Measurements from ENCODE around the gene KRTAP5-3.
"Not testable (repeated sequence)": the region's sequence is repeated elsewhere in the genome, so short reads cannot be mapped to it uniquely, and the experiment has no call there.

KRTAP5-3 gene

GRCh38 chr11:1607901-1608300, 362 bp downstream of the KRTAP5-3 start:
- DNase-seq = not testable (repeated sequence)

- not testable (repeated sequence) for DNase-seq
Measured at GRCh38 chr11:1607156-1607845, 962 bp downstream of the KRTAP5-3 start.

DNA sequence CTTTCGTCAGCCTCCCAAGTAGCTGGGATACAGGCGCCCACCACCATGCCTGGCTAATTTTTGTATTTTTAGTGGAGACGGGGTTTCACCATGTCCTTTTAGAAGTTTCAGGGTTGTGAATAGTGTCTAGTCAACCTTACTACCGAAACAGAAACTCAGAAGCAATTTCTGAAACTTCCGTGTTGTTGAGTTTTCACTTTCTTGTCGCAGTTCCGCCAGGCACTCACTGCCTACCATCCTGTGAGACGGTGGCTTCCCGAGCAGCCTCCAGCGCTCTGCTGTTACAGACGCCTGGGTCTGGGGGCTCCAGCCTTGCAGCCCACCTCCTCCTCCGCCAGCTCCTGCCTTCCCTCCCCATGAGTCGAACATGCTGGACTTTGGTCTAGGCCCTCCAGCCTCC, 2.3 kb downstream of the KRTAP5-3 start:
- DNase-seq = not testable (repeated sequence)

GRCh38 chr11:1604711-1605110, 3.6 kb downstream of the KRTAP5-3 start:
- DNase-seq = no peak

DNA sequence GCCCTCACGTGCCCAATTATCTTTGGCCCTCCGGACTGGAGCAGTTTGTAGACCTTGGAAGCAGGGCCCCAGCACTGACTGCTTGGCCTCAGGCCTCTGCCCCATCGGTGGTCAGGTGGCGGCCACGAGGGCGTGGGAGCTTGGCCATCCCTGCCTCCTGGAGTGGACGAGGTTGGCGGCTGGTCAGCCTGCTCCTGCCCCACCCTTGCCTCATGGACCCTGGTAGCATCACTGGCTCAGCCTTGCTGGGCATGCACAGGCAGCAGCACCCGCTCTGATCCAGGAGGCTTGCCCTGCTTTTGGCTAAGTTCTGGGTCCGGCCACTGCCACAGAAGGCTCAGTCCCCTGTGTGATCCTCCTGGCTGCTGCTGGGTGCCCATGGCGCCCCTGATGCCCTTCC, 4.1 kb downstream of the KRTAP5-3 start:
- DNase-seq = no peak

- no peak for DNase-seq
Measured at GRCh38 chr11:1603629-1604028, 4.6 kb downstream of the KRTAP5-3 start.

- not testable (repeated sequence) for DNase-seq
Measured at GRCh38 chr11:1601663-1602062, 6.6 kb downstream of the KRTAP5-3 start.

GRCh38 chr11:1600626-1601025, 7.6 kb downstream of the KRTAP5-3 start:
- DNase-seq = no peak

DNA sequence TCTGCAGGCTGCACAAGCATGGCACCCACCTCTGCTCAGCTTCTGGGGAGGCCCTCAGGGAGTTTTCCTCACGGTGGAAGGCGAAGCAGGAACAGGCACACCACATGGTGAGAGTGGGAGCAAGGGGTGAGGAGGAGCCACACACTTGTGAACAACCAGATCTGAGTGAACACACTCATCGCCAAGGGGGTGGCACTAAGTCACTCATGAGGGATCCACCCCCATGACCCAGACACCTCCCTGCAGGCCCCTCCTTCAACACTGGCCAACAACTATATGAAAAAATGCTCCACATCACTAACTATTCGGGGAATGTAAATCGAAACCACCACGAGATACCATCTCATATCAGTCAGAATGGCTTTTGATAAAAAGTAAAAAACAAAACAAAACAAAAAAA, 9.4 kb downstream of the KRTAP5-3 start:
- DNase-seq = no peak

DNA sequence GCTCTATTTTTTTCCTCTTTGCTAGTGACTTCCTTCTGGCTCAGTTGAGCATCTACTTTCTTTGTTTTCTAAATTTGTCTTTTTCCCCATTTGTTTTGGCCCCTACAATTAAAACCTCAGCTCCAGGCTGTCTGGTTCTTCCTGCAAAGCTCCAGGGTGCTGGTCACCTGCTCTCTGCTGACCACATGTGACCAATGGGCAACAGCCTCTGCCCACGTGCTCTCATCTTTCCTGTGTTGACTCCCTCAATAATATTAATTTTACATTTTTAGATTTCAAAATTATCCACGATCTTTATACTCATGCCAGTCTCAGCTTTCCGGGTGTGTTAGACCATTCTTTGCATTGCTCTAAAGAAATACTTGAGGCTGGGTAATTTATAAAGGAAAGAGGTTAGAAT, 9.9 kb downstream of the KRTAP5-3 start:
- DNase-seq = not testable (repeated sequence)

DNA sequence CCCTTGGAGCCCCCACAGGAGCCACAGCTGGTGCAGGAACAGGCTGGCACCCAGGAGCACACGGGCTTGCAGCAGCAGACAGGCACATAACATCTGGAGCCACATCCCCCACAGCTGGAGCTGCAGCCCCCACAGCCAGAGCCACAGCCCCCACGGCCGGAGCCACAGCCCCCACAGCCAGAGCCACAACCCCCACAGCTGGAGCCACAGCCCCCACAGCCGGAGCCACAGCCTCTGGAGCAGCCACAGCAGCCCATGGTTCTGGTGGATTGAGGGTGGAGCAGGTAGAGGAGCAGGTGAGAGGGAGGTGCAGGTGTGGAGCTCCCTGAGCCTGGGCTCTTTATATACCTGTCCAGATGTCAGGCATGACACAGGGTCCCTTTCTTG, 10.3 kb downstream of the KRTAP5-3 start, which contains the start of gene KRTAP5-2:
KRTAP5-2 (minus strand) TSS at position 301 of the 387 bp plus-strand sequence; CDS start at position 257, 44 bp downstream.
- DNase-seq = no peak

DNA sequence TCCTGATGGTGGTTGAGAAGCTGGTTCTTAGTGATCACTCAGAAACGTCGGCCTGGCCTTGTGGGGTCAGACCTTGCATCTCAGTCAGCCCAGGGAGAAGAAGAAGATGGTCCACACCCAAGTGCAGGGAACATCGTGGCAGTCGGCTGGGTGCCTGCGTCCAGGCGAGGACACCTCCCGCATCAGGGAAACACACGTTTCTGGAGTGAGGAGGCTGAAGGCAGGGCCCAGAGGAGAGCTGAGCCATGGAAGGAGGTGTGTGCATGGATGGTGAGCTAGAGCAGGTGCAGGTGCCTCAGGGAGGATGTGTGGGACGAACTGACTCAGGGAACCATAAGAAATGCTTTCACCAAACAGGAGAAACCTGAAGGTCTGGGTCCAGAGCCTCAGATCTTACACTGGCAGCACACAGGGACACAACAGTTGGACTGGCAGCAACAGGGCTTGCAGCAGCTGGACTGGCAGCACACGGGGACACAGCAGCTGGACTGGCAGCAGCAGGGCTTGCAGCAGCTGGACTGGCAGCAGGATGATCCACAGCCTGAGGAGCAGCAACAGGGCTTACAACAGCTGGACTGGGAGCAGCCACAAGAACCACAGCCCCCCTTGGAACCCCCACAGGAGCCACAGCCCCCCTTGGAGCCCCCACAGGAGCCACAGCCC, 10.8 kb downstream of the KRTAP5-3 start:
- DNase-seq = no peak

DNA sequence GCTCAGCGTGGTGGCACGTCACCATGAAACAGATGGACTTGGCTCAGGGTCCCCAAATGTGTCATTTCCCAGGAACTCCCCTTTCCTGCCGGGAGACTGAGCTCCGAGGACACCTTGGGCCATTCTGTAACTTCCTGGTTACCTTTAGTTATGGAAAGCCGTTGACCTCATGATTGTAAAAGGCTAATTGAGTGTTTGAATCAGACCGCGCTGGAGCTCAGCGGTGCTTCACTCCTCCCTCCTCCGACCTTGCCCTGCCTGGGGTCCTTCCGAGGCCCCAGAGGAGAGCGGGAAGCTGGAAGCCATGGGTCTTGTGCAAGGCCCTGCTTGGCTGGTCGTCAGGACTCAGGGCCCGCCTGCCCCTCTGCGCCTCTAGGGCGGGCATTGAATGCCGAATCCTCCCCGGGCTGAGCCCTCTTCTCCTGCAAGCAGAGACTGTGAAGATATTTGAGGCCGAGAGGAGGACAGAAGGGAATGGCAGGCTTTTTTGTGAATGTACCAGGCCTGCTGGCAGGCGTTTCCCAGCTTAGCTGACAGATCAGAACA, 11.6 kb downstream of the KRTAP5-3 start:
- not testable (repeated sequence) for DNase-seq

GRCh38 chr11:1595994-1596575, 12.2 kb downstream of the KRTAP5-3 start:
- not testable (repeated sequence) for DNase-seq

DNA sequence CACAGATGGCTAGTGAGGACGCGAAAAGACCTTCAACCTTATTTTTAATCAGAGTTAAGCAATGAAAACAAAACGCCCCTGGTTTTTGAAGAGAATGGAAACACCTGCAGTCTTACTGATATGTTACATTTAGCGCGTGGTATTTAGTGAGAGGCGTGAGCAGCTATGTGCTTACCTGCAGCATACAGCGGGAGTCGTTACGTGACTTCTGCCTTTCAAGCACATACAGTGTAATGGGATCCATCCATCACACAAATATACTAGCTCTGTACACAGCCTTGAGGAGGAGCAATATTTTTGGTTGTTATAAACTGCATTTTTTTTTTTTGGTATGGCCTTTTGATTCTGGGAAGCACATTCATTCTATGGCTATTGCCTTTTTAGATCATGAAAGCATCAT, 15.6 kb downstream of the KRTAP5-3 start:
- no peak for DNase-seq

DNA sequence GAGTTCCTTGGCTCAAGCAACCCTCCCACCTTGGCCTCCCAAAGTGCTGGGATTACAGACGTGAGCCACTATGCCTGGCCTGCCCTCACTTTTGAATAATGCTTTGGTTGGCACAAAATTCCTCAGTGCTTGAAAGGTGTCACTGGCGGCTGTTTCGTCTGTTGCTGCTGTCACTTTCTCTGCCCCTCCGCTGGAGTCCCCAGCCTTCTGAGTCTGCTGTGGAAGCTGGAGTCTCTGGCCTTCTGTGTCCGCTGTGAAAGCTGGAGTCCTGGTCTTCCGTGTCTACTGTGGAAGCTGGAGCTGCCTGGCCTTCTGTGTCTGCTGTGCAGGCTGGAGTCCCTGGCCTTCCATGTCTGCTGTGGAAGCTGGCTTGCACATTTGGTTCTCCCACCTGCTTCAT, 18.3 kb downstream of the KRTAP5-3 start:
- no peak for DNase-seq

- DNase-seq = not testable (repeated sequence)
Measured at GRCh38 chr11:1589191-1589963, 18.9 kb downstream of the KRTAP5-3 start.

- no peak for DNase-seq
Measured at GRCh38 chr11:1586699-1587098, 21.6 kb downstream of the KRTAP5-3 start.

GRCh38 chr11:1584661-1585370, 23.4 kb downstream of the KRTAP5-3 start, which contains the start of gene KRTAP5-1:
TSS of gene KRTAP5-1 (minus strand) at chr11:1585283. CDS start at chr11:1585249, 34 bp downstream.
- not testable (repeated sequence) for DNase-seq

- not testable (repeated sequence) for DNase-seq
Measured at GRCh38 chr11:1582909-1583308, 25.4 kb downstream of the KRTAP5-3 start.

DNA sequence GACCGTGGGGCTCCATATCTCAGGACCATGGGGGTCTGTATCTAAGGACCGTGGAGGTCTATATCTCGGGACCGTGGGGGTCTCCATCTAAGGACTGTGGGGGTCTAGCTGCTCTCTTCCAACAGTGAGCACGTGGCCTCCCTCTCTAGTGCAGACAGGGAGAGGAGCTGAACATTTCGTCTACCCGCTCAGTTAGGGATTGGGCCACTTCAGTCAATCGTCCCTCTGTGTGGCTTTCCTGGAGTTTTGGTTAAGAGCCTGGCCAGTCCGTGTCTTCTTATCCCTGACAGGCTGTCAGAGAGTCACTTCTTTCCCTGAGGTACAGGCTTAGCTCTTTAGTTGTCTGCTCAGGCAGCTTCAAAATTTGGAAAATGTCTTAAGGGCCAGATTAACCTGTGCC, 26.3 kb downstream of the KRTAP5-3 start:
- DNase-seq = no peak

DNA sequence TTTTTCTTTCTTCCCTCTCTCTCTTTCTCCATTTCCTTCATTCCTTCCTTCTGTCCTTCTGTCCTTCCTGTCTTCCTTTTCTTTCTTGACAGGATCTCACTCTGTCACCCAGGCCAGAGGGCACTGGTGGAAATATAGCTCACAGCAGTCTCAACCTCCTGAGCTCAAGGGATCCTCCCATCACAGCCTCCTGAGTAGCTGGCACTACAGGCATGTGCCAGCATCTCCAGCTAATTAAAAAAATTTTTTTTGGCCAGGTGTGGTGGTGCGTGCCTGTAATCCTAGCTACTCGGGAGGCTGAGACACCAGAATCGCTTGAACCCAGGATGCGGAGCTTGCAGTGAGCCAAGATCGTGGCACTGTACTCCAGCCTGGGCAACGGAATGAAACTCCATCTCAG, 31.4 kb downstream of the KRTAP5-3 start:
- DNase-seq = no peak
